Endometrial microvascular endothelial cells (primary cell): ENCODE results near the gene MBD3. TPM values are rescaled to one million over a fixed set of nuclear protein-coding genes. Genes with fewer than 3 reads are reported as not detected.
"Not testable (repeated sequence)": the region's sequence is repeated elsewhere in the genome, so short reads cannot be mapped to it uniquely, and the experiment has no call there.

Experiments
- in situ Hi-C: cut with HindIII; loops from 2 replicates; pipeline ENCODE4 v1.10.0; 2017; ENCODE audit warnings: low sequenced_read_pairs, low pct_unique_long_range_greater_than_20kb; ENCODE audit errors: inconsistent ontology term
- total RNA-seq: library from RNA; depleted of rRNA; stranded (reverse); fragments of >200 nt; gene quantifications from one replicate; pipeline ENCODE4 v1.2.3, GENCODE V29; 2015; ENCODE audit errors: inconsistent ontology term

Gene MBD3
- total RNA-seq, 1 donor from 2014 or later, result 120 TPM

- in situ Hi-C loops, result no loop called here
These were observed 36.1 kb downstream of the MBD3 start for GRCh38 chr19:1556390-1557070.

GRCh38 chr19:1555487-1556389 is 36.9 kb downstream of the MBD3 start:
- in situ Hi-C loops, result no loop called here

DNA sequence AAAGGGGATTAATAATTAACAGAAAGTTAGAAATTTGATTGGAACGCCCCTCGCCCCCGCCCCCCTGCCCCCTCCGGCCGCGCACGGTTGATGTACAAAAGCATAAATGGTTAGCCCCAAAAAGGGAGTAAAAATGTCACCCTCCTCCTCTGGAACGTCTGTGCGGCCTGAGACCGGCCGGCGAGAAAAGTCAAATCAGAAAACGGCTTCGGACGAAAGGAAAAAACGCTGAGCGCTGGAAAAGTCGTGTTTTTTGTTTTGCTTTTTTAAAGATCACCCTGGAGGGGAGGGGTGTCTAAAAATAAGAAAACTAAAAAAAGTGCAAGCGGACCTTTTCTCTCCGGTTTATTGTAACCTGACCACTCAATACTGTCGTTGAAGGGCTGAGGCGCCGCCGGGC is 37.7 kb downstream of the MBD3 start:
- in situ Hi-C loops, result no loop called here

DNA sequence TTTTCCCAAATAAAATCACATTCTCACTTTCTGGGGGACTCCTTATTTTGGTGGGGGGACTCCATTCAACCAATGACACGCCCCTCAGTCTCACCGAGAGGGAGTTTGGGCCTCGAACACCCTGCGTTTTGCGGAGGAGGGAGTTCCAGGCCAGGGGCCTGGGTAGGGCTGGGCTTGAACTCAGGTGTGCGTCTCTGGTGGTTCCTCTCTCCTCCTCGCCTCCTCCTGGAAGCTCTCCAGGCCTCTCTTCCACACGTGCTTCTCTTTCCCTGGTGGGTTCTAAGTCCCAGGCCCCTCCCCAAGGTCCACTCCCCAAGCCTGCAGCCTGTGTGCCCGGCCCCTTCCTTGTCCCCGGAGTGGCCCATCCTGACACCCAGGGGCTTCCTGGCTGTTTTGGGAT is 39.2 kb downstream of the MBD3 start:
- in situ Hi-C loops, result no loop called here

- in situ Hi-C loops, result no loop called here
These were observed 41.3 kb downstream of the MBD3 start for GRCh38 chr19:1551068-1552040.

- in situ Hi-C loops, result no loop called here
These were observed 43.2 kb downstream of the MBD3 start for GRCh38 chr19:1549332-1549945.

DNA sequence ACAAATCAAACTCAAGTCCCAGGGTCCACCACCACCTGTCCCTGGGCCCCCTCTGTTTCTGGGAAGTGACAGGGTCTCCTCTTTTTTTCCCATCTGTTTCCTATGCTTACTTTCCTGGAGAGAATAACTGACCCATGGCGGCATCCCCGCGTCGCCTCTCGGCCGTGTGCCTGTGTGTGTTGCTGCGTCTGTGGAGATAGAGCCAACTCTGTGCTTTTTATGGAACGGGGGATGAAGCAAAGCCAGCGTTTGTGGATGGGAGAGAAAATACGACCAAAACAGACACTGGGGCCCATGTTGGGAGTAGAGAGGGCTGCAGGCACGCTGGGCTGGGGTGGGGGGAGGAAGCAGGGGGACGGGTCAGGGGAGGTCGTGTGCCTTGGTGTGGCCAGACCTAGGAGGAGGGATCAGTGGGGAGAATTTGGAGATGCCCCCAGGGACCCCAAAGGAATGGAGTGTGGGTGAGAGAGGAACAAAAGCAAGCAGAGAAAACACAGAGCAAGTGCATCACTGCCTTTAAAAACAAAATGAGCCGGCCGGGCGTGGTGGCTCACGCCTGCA is 52.2 kb downstream of the MBD3 start:
- in situ Hi-C loops, result no loop called here

GRCh38 chr19:1539749-1540148 is 52.9 kb downstream of the MBD3 start:
- in situ Hi-C loops, result not testable (repeated sequence)

GRCh38 chr19:1538978-1539377 is 53.7 kb downstream of the MBD3 start:
- in situ Hi-C loops, result no loop called here

DNA sequence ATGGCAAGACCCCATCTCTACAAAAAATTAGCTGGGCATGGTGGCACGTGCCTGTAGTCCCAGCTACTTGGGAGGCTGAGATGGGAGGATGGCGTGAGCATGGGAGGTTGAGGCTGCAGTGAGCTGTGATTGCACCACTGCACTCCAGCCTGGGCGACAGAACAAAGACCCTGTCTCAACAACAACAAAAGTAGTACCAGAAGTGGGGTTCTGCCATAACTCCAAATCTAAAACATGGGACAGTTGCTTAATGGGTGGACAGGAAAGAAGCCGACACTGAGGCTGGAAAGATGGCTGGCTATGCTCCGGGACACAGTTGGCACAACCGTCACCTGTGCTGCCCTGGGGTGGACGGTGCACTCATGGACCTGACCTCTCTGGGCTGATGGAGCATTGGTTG is 57.0 kb downstream of the MBD3 start:
- in situ Hi-C loops, result not testable (repeated sequence)

DNA sequence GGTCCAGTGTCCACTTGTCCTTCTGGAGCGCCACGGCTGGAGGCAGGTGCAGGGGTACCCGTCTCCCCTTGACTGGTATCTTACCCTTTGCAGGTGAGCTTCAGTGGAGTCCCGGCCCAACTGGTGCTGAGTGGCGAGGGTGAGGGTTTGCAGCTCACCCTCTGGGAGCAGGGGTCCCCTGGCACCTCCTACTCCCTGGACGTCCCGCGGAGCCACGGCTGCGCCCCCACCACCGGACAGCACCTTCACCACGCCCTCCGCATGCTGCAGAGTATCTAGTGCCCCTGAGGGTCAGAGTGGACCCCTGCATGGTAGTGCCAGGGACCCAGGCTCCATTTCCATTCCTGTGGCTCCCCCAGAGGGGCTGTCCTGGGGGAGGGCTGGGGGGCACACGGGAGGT is 57.7 kb downstream of the MBD3 start:
- in situ Hi-C loops, result no loop called here

GRCh38 chr19:1533510-1534150 is 59.0 kb downstream of the MBD3 start:
- in situ Hi-C loops, result no loop called here

- in situ Hi-C loops, result no loop called here
These were observed 60.7 kb downstream of the MBD3 start for GRCh38 chr19:1532003-1532402.

- in situ Hi-C loops, result no loop called here
These were observed 61.1 kb downstream of the MBD3 start for GRCh38 chr19:1531587-1531986.

DNA sequence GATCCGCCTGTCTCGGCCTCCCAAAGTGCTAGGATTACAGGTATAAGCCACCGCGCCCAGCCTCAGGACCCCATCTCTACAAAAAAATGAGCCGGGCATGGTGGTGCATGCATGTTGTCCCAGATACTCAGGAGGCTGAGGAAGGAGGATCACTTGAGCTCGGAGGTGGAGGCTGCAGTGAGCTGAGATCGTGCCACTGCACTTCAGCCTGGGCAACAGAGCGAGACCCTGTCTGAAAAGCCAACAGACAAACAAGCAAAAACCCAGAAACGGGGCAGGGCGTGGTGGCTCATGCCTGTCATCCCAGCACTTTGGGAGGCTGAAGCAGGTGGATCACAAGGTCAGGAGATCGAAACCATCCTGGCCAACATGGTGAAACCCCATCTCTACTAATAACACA is 61.8 kb downstream of the MBD3 start:
- in situ Hi-C loops, result not testable (repeated sequence)

DNA sequence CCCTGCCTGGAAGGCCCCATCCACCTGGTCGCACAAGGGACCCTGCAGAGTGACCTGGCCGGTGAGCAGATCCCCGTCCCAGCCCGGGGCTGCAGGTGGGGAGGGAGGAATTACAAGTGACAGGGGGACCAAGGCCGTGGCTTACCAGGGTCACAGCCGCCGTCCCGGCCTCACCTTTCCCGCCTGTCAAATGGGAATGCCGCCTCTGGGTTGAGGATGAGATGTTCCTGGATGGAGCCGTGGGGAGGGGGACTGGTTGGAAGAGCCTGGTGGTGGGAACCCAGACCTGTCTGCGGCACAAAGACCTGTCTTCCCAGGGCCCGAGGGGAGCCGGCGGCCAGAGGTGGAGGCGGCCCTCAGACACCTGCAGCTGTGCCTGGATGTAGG is 63.2 kb downstream of the MBD3 start:
- in situ Hi-C loops, result no loop called here

- in situ Hi-C loops, result no loop called here
These were observed 63.9 kb downstream of the MBD3 start for GRCh38 chr19:1528596-1529429.
